Ishikawa (cell line): ENCODE measurements around the gene TBX1.

Experiments
- CEBPB ChIP-seq: IDR thresholded peaks from 2 replicates; pipeline ENCODE4 v1.6.1; 2012
- CREB1 ChIP-seq: IDR thresholded peaks from 2 replicates; pipeline ENCODE4 v1.6.1; 2012; ENCODE audit warnings: low read depth
- EGR1 ChIP-seq: IDR thresholded peaks from 2 replicates; pipeline ENCODE4 v1.6.1; 2012
- EP300 ChIP-seq: IDR thresholded peaks from 2 replicates; pipeline ENCODE4 v1.6.1; 2012; ENCODE audit warnings: borderline replicate concordance
- FOXM1 ChIP-seq: IDR thresholded peaks from 2 replicates; pipeline ENCODE4 v1.6.1; 2012; ENCODE audit warnings: low read depth, borderline replicate concordance
- NFIC ChIP-seq: IDR thresholded peaks from 2 replicates; pipeline ENCODE4 v1.6.1; 2012
- RAD21 ChIP-seq: IDR thresholded peaks from 2 replicates; pipeline ENCODE4 v1.6.1; 2012; ENCODE audit warnings: low read depth
- TAF1 ChIP-seq: IDR thresholded peaks from 2 replicates; pipeline ENCODE4 v1.6.1; 2012; ENCODE audit warnings: low read depth, mild to moderate bottlenecking
- TCF12 ChIP-seq: IDR thresholded peaks from 2 replicates; pipeline ENCODE4 v1.6.1; 2012; ENCODE audit warnings: low read depth
- TEAD4 ChIP-seq: IDR thresholded peaks from 2 replicates; pipeline ENCODE4 v1.6.1; 2012
- YY1 ChIP-seq: IDR thresholded peaks from 2 replicates; pipeline ENCODE4 v1.6.1; 2012; ENCODE audit warnings: low read depth
- TF ChIP-seq, protein P1 (sequence below): IDR thresholded peaks from 2 replicates; pipeline ENCODE4 v1.6.1; 2012; ENCODE audit warnings: low read depth, mild to moderate bottlenecking
- TF ChIP-seq, protein P2 (sequence below): IDR thresholded peaks from 2 replicates; pipeline ENCODE4 v1.6.1; 2012
- TF ChIP-seq, protein P3 (sequence below): IDR thresholded peaks from 2 replicates; pipeline ENCODE4 v1.6.1; 2012

DNA sequence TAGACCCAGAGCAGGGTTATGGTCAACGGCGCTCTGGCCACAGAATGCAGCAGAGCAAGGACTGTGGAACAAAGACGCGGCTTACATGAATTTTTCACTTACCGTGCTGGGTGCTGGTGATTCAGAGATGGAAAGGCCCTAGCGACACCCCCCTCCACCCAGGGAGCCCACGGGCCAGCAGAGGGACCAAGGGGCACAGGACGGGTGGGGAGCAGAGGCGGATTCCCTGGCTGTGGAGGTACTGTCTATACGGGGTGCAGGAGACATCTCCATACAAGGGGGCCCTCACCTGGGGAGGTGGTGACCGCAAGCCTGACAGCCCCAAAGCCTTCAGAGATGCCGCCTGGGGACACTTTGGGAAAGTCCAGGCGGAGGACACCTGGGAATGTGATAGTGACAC, 47.3 kb upstream of the TBX1 start:
- TF ChIP-seq CEBPB (no peak), RAD21 (no peak), TAF1 (no peak), NFIC (no peak), EP300 (no peak), CREB1 (no peak), YY1 (no peak), EGR1 (no peak), FOXM1 (no peak), TEAD4 (no peak), TCF12 (no peak)
- TF ChIP-seq, protein P1, sequence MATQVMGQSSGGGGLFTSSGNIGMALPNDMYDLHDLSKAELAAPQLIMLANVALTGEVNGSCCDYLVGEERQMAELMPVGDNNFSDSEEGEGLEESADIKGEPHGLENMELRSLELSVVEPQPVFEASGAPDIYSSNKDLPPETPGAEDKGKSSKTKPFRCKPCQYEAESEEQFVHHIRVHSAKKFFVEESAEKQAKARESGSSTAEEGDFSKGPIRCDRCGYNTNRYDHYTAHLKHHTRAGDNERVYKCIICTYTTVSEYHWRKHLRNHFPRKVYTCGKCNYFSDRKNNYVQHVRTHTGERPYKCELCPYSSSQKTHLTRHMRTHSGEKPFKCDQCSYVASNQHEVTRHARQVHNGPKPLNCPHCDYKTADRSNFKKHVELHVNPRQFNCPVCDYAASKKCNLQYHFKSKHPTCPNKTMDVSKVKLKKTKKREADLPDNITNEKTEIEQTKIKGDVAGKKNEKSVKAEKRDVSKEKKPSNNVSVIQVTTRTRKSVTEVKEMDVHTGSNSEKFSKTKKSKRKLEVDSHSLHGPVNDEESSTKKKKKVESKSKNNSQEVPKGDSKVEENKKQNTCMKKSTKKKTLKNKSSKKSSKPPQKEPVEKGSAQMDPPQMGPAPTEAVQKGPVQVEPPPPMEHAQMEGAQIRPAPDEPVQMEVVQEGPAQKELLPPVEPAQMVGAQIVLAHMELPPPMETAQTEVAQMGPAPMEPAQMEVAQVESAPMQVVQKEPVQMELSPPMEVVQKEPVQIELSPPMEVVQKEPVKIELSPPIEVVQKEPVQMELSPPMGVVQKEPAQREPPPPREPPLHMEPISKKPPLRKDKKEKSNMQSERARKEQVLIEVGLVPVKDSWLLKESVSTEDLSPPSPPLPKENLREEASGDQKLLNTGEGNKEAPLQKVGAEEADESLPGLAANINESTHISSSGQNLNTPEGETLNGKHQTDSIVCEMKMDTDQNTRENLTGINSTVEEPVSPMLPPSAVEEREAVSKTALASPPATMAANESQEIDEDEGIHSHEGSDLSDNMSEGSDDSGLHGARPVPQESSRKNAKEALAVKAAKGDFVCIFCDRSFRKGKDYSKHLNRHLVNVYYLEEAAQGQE: no peak
- TF ChIP-seq, protein P2, sequence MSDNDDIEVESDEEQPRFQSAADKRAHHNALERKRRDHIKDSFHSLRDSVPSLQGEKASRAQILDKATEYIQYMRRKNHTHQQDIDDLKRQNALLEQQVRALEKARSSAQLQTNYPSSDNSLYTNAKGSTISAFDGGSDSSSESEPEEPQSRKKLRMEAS: no peak
- TF ChIP-seq, protein P3, sequence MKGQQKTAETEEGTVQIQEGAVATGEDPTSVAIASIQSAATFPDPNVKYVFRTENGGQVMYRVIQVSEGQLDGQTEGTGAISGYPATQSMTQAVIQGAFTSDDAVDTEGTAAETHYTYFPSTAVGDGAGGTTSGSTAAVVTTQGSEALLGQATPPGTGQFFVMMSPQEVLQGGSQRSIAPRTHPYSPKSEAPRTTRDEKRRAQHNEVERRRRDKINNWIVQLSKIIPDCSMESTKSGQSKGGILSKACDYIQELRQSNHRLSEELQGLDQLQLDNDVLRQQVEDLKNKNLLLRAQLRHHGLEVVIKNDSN: no peak
